Esophagus squamous epithelium (tissue), 4 donors: ENCODE measurements around the gene UBASH3A.

Source experiments
- CTCF ChIP-seq, 6 experiments: fragments of 450-650 bp in 4 of 6; fragments of 200-600 bp in 2 of 6; sonication (generic) in 2 of 6; IDR thresholded peaks; one replicate each; pipeline ENCODE4 v1.5.1; 2016 to 2019; ENCODE audit warnings: antibody characterized with exemption in 6 of 6, mild to moderate bottlenecking in 4 of 6, moderate library complexity in 4 of 6
- POLR2A ChIP-seq, 4 donors: fragments of 450-650 bp; IDR thresholded peaks; one replicate each; pipeline ENCODE4 v1.6.1; 2017; ENCODE audit warnings: antibody characterized with exemption in 4 of 4, mild to moderate bottlenecking in 4 of 4, moderate library complexity in 3 of 4

- TF ChIP-seq CTCF (IDR thresholded peaks at IDR 0.05) (no peak), POLR2A (IDR thresholded peaks at IDR 0.05) (no peak)
Observed at GRCh38 chr21:42493109-42494060, 89.7 kb downstream of the UBASH3A start.
